Type B pancreatic cell (in vitro differentiated cells): ENCODE results near the gene MYO19. TPM values are rescaled to one million over a fixed set of nuclear protein-coding genes. Genes with fewer than 3 reads are reported as not detected.
"Not testable (repeated sequence)": the region's sequence is repeated elsewhere in the genome, so short reads cannot be mapped to it uniquely, and the experiment has no call there.

Experiments used
- DNase-seq: peaks from one replicate; pipeline ENCODE4 v3.0.0; 2021; ENCODE audit warnings: mixed read lengths; ENCODE audit not compliant: unreplicated experiment; ENCODE audit errors: extremely low spot score
- H3K27ac Mint-ChIP-seq: 2 replicates; pipeline ENCODE4 v1.8.0; 2021; ENCODE audit warnings: mild to moderate bottlenecking, mixed read lengths
- H3K27me3 Mint-ChIP-seq: 2 replicates; pipeline ENCODE4 v1.8.0; 2021; ENCODE audit warnings: mixed read lengths
- H3K36me3 Mint-ChIP-seq: 2 replicates; pipeline ENCODE4 v1.8.0; 2021; ENCODE audit warnings: mixed read lengths
- H3K4me1 Mint-ChIP-seq: one replicate; pipeline ENCODE4 v1.8.0; 2021; ENCODE audit warnings: mixed read lengths; ENCODE audit not compliant: unreplicated experiment
- H3K4me3 Mint-ChIP-seq: 2 replicates; pipeline ENCODE4 v1.8.0; 2021; ENCODE audit warnings: mild to moderate bottlenecking, mixed read lengths
- H3K9me3 Mint-ChIP-seq: 2 replicates; pipeline ENCODE4 v1.8.0; 2021; ENCODE audit warnings: mixed read lengths
- total RNA-seq: library from RNA; stranded (reverse); gene quantifications from 2 replicates; pipeline ENCODE4 v1.2.1, GENCODE V29; 2021; ENCODE audit warnings: low replicate concordance
- TF ChIP-seq, protein P1 (sequence below): fragments of 200-600 bp; sonication (generic); conservative IDR thresholded peaks from 2 replicates; pipeline ENCODE4 v1.5.0; 2021; ENCODE audit warnings: antibody characterized with exemption, mild to moderate bottlenecking

MYO19 gene
- total RNA-seq, 1 donor from 2014 or later, result 94.7 TPM

DNA sequence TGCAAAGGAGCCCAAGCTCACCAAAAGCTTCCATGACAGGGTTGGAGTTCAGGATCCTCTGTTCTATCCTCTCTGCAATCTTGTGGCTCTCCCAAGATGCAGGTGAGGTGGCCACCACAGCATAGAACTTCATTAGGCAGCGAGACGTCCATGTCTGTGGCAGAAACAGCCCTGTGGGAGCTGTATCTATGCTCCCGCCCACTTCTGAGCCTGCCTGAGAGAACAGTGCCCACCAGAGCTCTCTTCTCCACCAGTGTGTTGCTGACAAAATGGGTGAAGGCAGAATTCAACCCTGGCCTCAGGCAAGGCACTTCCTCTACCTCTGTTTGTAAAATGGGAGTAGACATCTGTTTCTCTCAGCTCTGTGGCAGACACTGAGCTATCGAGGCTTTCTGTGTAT lies 18.8 kb downstream of the MYO19 start:
- H3K9me3 Mint-ChIP-seq, result no peaks in the 10 kb centered on the region
- peaks cover 8% of the 10 kb centered on the region for H3K36me3 Mint-ChIP-seq
- no peak overlapping the region for H3K27ac Mint-ChIP-seq
- H3K4me3 Mint-ChIP-seq, result no peak overlapping the region
- TF ChIP-seq, protein P1, sequence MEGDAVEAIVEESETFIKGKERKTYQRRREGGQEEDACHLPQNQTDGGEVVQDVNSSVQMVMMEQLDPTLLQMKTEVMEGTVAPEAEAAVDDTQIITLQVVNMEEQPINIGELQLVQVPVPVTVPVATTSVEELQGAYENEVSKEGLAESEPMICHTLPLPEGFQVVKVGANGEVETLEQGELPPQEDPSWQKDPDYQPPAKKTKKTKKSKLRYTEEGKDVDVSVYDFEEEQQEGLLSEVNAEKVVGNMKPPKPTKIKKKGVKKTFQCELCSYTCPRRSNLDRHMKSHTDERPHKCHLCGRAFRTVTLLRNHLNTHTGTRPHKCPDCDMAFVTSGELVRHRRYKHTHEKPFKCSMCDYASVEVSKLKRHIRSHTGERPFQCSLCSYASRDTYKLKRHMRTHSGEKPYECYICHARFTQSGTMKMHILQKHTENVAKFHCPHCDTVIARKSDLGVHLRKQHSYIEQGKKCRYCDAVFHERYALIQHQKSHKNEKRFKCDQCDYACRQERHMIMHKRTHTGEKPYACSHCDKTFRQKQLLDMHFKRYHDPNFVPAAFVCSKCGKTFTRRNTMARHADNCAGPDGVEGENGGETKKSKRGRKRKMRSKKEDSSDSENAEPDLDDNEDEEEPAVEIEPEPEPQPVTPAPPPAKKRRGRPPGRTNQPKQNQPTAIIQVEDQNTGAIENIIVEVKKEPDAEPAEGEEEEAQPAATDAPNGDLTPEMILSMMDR, result no peak
- no peaks in the 10 kb centered on the region for H3K27me3 Mint-ChIP-seq
- H3K4me1 Mint-ChIP-seq, result no peaks in the 10 kb centered on the region
- DNase-seq, result no peak

DNA sequence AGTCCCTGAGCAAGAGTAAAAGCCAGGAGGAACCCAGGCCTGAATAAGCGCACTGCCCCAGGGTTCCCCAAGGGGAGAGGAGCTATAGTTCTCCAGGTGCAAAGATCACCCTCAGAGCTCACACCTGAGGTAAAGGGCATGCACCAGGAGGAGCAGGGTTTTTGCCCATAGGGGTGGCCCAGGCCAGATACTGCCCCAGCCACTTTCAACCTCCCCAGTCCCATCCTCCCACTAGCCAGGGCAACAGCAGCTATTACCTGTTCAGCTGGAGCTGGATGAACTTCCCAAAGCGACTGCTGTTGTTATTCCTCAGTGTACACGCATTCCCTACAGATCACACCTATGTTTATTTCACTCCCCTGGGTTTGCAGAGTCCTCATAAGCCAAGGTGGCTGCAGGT lies 19.8 kb downstream of the MYO19 start:
- H3K4me1 Mint-ChIP-seq, result no peaks in the 10 kb centered on the region
- no peak overlapping the region for H3K27ac Mint-ChIP-seq
- TF ChIP-seq, protein P1, result no peak
- H3K36me3 Mint-ChIP-seq, result peaks cover 5% of the 10 kb centered on the region
- no peaks in the 10 kb centered on the region for H3K9me3 Mint-ChIP-seq
- no peak for DNase-seq
- H3K4me3 Mint-ChIP-seq, result no peak overlapping the region
- no peaks in the 10 kb centered on the region for H3K27me3 Mint-ChIP-seq

DNA sequence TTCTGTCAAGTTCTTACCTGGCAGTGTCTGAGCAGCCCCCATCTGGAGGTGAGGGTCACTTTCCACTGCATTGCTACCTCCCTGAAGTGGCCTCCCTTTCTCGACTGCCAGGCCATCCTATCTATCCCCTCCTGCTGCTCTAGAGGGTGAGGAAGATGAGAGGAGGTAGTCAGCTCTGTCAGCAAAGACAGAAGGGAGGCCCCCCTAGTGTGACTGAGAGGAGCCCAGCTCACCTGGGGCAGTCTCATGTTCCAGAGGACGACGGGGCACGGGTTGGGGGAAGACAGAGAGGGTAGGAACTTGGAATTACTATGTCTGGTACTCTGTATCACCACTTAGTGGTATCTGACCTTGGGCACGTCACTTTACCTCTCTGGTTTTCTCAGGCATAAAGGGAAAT lies 22.0 kb downstream of the MYO19 start:
- TF ChIP-seq, protein P1, result no peak
- Mint-ChIP-seq H3K36me3 (peaks cover 5% of the 10 kb centered on the region), H3K9me3 (no peaks in the 10 kb centered on the region), H3K4me3 (no peak overlapping the region), H3K4me1 (no peaks in the 10 kb centered on the region), H3K27me3 (no peaks in the 10 kb centered on the region), H3K27ac (no peak overlapping the region)
- DNase-seq, result no peak

DNA sequence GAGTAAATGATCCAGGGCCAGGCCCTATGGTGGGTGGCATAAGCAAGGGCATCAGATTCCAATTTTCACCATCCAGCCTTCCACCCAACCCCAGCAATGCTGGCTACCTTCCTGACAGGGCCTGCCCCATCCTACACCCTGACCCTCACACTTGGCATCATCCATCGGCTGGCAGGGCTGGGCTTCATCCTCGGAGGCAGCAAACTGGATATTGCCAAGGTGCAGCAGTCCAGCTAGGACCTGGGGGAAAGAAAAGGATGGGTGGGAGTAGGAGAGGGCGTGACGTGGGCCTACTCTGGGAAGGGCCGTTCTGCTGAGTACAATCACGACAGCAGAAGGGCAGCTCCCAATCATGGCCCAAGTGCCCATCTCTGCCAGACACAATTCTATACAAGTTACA lies 23.5 kb downstream of the MYO19 start:
- H3K27me3 Mint-ChIP-seq, result no peaks in the 10 kb centered on the region
- H3K4me3 Mint-ChIP-seq, result no peak overlapping the region

DNA sequence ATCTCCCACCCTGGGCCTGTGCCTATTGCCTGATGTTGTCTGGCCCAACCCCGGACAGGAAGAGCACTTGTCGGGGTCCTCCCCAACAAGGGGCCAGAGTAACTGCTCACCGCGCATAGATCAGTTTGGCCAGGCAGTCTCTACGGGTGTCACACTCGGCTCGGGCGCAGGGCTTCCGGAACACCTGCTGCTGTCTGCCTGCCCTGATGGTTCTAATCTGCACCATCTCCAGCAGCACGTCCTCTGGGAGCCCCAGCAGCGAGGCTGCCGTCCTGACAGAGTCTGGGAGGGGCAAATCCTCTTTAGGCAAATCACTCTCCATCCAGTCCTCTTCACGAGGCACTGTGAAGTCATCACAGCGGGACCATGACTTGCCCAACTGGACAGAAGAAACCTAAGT lies 24.0 kb downstream of the MYO19 start:
- no peaks in the 10 kb centered on the region for H3K9me3 Mint-ChIP-seq
- H3K4me1 Mint-ChIP-seq, result no peaks in the 10 kb centered on the region
- H3K27me3 Mint-ChIP-seq, result no peaks in the 10 kb centered on the region
- H3K27ac Mint-ChIP-seq, result no peak overlapping the region
- TF ChIP-seq, protein P1, result no peak
- no peak for DNase-seq
- H3K4me3 Mint-ChIP-seq, result no peak overlapping the region
- peaks cover 5% of the 10 kb centered on the region for H3K36me3 Mint-ChIP-seq

More for the DNA sequence above, 23.5 kb downstream of the MYO19 start:
- Mint-ChIP-seq H3K4me1 (no peaks in the 10 kb centered on the region), H3K27ac (no peak overlapping the region), H3K36me3 (peaks cover 5% of the 10 kb centered on the region), H3K9me3 (no peaks in the 10 kb centered on the region)
- no peak for DNase-seq
- TF ChIP-seq, protein P1, result no peak

DNA sequence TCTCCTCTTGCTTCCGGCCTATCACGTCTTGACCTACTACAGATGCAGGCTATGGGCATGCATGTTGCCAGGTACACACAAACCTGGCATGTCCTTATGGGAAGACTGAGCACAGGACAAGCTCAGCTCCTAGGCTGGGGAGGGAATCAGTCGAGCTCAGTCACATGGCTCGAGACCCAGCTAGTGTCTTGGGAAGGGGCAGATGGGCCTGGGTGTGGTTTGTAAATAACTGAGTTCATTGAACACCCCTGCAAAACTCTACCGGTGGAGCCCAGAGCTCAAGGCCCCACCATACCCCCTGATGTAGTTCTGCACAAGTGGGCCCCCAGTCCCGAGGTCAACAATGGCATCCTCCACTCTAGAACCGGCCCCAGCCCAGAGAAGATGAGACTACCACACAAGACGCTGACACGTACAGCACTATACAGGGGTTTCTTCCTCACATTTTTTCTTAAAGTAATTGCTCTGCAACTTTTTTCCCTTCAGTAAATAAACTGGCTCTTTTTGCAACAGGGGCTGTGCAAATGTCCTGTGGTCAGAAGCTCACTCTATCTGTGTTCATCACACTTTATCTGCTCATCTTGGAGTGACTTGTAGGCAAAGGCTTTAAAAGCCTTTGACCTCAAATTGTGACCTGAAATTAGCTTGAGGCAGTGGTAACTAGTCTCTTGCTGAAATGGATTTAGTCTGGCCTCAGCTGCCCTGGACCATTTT lies 25.2 kb downstream of the MYO19 start:
- DNase-seq, result no peak
- H3K4me1 Mint-ChIP-seq, result no peaks in the 10 kb centered on the region
- no peak overlapping the region for H3K4me3 Mint-ChIP-seq
- no peaks in the 10 kb centered on the region for H3K9me3 Mint-ChIP-seq
- H3K27me3 Mint-ChIP-seq, result no peaks in the 10 kb centered on the region
- no peak overlapping the region for H3K27ac Mint-ChIP-seq
- TF ChIP-seq, protein P1, result no peak
- H3K36me3 Mint-ChIP-seq, result no peaks in the 10 kb centered on the region

DNA sequence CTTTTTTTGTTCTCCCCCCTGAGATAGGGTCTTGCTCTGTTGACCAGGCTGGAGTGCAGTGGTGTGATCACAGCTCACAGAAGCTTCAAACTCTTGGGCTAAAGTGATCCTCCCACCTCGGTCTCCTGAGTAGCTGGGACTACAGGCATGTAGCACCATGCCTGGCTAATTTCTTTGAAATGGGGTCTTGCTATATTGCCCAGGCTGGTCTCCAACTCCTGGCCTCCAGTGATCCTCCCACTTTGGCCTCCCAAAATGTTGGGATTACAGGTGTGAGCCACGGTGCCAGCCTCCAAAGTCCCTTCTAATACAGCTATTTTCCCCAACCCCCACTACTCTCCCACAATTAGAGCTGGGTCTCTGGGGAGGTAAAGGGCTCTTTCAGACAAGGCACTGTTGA lies 26.2 kb downstream of the MYO19 start:
- not testable (repeated sequence) for H3K36me3 Mint-ChIP-seq, H3K27me3 Mint-ChIP-seq, H3K27ac Mint-ChIP-seq, H3K9me3 Mint-ChIP-seq, H3K4me1 Mint-ChIP-seq, DNase-seq, H3K4me3 Mint-ChIP-seq
